GM12874 (cell line): ENCODE measurements around the gene FBXO44.

Experiments used
- CTCF ChIP-seq: IDR thresholded peaks from 2 replicates; pipeline ENCODE4 v1.5.1; 2011; ENCODE audit warnings: low read depth, mild to moderate bottlenecking, control low read depth, low read length, moderate library complexity; ENCODE audit not compliant: insufficient read depth

Gene FBXO44

GRCh38 chr1:11617314-11617713 is 37.4 kb upstream of the FBXO44 start:
- no peak for TF ChIP-seq CTCF

DNA sequence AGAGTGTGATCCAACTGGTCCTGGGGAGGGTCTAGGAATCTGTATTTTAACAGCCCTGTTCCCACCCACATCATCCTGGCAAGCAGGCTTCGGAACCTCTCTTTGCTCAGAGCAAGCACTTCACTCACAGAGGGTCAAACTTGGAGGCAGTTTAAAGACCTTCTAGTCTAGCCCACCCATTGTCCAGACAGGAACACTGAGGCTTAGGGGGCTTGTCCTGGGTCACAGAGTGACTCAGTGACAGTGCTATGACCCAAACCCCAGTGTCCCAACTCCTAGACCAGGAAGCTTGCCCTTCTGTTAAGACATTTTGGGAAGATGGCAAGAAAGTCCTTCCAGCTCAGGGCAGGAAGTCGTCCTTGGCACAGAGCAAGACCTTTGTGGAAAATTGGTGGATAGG is 36.9 kb upstream of the FBXO44 start:
- no peak for TF ChIP-seq CTCF

DNA sequence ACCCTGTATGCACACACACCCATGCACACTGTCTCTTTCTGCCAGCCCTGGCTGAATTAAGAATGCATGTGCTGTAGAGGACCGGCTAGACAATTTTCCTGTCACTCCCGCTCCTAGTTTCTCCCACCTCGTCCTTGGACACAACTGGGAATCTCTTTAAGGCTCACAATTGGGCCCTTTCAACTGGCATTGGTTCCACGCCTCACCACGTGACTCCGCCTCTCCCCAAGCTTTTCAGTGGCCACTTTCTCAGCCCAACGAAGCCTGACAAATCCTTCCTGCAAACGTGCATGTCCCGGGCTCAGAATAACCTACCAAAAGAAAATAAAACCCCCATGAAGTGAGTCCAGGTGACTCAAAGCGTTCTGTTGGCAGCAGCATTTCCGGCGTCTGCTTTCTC is 34.3 kb upstream of the FBXO44 start:
- no peak for TF ChIP-seq CTCF

- TF ChIP-seq CTCF = no peak
These were observed 33.8 kb upstream of the FBXO44 start for GRCh38 chr1:11620924-11621323.

GRCh38 chr1:11622398-11622797 is 32.3 kb upstream of the FBXO44 start:
- TF ChIP-seq CTCF = no peak

DNA sequence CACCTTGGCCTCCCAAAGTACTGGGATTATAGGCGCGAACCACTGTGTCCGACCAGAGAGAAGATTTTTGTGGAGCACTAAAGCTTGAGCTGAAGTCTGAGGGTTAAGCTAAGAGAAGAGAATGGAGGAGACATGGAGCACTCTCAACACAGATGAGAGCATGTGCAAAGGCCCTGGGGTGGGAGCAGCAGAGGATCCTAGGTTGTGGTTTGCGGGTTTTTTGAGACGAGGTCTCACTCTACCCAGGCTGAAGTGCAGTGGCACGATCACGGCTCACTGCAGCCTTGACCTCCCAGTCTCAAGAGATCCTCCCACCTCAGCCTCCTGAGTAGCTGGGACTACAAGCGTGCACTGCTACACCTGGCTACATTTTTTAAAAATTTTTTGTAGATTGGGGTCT is 31.0 kb upstream of the FBXO44 start:
- TF ChIP-seq CTCF = no peak

GRCh38 chr1:11626551-11626950 is 28.1 kb upstream of the FBXO44 start:
- TF ChIP-seq CTCF = no peak

DNA sequence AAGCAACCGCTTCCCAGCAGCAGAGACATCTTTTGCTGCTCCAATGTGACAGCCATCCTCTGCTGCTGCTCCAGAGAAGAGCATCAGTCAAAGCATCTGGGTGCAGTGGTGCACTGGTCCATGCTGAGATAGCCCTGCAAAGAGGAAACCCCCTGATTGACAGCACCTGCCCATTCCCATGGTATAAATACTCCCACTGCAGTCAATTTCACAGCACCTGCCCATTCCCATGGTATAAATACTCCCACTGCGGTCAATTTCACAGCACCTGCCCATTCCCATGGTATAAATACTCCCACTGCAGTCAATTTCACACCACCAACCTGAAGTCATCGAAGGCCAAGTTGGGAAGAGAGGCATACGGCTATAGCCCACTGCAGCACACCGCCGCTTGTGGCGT is 25.9 kb upstream of the FBXO44 start:
- TF ChIP-seq CTCF = no peak
